Omental fat pad (tissue), 4 donors: Measurements from ENCODE around the gene LIN7B. TPM values are rescaled to one million over a fixed set of nuclear protein-coding genes. Genes with fewer than 3 reads are reported as not detected.

Source experiments
- ATAC-seq: fragments of 150-250 bp; one replicate; pipeline ENCODE4 v1.9.1; 2016; ENCODE audit warnings: mild to moderate bottlenecking, moderate library complexity; ENCODE audit not compliant: low FRiP score
- DNase-seq: peaks from one replicate; pipeline ENCODE4 v3.0.0-alpha.2; 2019; ENCODE audit warnings: low spot score
- total RNA-seq, 4 donors: library from RNA; depleted of rRNA; stranded (reverse); fragments of >200 nt; gene quantifications; one replicate each; pipeline ENCODE4 v1.1.0, GENCODE V29; 2016
- TF ChIP-seq, protein P1 (sequence below), 3 donors: fragments of 450-650 bp; IDR thresholded peaks; one replicate each; pipeline ENCODE4 v1.5.1; 2016 to 2017; ENCODE audit warnings: antibody characterized with exemption in 3 of 3, mild to moderate bottlenecking in 3 of 3, moderate library complexity in 2 of 3

Gene LIN7B
- total RNA-seq, 4 donors from 2014 or later: 3.7 to 9.0 (median 3.9) TPM; not detected in 1

DNA sequence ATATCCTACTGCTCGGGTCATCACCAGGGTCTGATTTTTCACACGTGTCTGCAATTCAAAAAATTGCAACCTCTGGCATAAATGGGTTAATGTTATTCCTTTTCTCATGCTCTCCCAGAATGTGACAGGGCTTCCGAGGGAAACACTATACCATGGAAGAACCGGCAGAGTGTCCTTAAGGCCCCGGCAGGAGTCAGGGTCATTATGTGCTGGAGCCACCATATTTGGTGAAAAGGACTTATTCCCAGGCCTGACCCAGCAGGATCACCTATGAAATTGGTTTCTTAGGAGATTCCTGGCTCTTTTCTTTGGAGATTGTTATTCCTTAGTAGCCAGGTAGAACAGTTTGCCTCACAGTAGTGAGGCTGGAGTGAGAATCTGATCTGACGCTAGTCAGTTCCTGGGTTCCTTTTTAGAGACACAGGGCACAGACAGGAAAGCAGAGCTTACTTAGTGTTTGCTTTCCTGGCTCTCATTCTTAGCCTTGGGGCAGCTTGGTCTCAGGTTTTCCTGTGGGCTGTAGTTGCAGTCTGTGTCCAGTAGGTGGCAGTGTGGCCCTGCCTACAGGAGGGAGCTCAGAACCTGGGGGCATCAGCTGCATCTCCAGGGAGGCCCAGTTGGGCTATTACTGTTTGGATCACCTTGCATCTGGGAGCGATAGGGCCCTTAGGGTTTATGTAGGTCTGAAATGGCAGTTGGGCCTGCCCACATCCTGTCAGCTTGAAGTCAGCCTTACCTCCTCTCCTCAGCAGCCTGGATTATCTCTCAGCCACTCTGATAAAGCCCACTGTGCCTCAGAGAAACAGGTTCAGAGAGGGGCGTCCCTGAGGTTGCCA lies 16.5 kb upstream of the LIN7B start:
- no peak for DNase-seq
- ATAC-seq: peak; percentile 63
- TF ChIP-seq, protein P1, sequence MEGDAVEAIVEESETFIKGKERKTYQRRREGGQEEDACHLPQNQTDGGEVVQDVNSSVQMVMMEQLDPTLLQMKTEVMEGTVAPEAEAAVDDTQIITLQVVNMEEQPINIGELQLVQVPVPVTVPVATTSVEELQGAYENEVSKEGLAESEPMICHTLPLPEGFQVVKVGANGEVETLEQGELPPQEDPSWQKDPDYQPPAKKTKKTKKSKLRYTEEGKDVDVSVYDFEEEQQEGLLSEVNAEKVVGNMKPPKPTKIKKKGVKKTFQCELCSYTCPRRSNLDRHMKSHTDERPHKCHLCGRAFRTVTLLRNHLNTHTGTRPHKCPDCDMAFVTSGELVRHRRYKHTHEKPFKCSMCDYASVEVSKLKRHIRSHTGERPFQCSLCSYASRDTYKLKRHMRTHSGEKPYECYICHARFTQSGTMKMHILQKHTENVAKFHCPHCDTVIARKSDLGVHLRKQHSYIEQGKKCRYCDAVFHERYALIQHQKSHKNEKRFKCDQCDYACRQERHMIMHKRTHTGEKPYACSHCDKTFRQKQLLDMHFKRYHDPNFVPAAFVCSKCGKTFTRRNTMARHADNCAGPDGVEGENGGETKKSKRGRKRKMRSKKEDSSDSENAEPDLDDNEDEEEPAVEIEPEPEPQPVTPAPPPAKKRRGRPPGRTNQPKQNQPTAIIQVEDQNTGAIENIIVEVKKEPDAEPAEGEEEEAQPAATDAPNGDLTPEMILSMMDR (IDR thresholded peaks at IDR 0.05): peak in 1 of 3 donors; percentile 93

DNA sequence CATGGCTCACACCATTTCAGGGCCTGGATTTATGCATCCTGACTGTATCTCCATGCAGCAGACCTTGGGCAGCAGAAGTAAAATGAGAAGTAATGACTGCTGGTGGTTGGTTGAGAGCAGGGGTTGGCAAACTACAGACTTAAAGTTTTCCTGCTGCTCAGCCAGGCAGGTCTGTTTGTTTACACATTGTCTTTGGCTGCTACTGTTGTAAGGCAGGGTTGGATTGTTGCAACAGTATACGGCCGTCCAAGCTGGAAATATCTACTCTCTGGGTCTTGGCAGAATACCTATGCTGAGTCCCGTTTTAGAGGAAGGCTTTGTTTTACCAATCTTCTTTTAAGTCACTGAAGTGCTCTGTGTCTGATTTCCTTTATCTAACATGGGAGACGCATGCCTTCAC lies 15.4 kb upstream of the LIN7B start:
- DNase-seq (no peak), ATAC-seq (no peak)
- TF ChIP-seq, protein P1 (IDR thresholded peaks at IDR 0.05): no peak

DNA sequence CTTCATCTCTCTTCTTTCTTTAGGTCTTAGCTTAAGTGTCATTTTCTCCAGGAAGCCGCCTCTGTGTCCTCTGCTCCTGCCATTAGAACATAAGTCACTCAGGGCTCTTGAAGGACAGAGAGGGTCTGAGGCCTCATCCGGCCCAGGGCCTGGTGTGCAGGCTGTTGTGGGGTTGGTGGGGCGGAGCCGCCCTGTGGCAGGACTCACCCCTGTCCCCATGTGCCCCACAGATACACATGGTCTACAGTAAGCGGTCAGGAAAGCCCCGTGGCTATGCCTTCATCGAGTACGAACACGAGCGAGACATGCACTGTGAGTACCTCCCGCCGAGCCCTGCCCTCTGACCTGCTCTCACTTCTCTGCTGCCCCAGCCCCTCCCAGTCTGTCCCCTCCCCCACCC lies 13.0 kb upstream of the LIN7B start:
- DNase-seq: no peak
- TF ChIP-seq, protein P1 (IDR thresholded peaks at IDR 0.05): no peak

DNA sequence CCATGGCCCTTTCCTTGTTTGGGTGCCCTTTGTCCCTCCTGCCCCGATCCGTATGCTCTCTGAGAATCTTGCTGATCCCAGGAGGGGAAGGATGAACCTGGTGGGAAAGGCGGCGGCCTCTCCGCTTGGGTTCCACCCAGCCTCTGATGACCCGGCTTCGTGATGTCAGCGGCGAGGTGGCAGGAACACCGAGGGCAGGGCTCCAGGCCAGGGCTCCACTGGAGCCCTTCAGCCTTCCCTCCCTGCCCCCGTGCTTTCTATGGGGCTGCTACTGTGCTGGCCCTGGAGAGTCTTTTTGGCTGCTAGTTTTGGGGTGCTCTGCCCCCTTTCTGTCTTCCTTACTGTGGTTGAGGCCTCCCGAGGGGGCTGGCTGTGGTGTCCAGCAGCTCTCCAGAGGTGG lies 11.9 kb upstream of the LIN7B start:
- DNase-seq (no peak), ATAC-seq (no peak)
- TF ChIP-seq, protein P1 (IDR thresholded peaks at IDR 0.05): no peak

More for the DNA sequence above, 13.0 kb upstream of the LIN7B start:
- ATAC-seq: no peak

DNA sequence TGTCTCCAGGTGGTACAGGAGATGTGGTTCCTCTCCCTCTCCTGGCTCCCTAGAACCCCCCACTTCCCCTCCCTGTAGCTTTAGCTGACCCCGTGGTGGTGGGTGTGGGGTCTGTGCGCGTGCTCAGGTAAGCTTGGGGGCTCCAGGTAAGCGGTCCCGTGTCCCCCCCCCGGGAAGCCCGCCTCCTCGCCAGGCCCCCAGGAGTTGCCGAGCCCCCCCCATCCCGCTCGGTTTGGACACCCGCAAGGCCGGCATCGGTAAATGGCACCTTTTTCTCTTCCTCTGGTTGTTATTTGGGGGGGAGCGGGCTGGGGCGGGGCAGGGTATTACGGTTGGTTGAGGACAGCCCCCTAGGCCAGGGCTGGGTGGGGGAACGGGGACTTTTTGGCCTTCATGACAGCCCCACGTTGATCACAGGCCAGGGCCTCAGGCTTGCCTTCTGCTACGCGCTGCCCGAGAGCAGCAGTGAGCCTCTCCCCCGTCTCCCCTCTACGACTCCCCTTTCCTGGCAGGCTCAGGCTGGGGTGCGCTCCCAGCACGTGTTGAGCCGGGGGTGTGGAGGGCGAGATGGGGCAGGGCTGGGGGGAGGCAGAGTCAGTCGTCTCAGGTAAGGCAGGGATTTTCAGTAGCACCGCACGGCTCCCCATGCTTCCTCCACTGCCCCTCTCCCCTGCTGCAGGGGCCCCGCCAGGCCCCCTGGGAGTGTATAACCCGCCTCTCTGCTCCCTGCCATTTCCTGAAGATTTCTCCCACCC lies 10.7 kb upstream of the LIN7B start:
- ATAC-seq: no peak
- DNase-seq: no peak
- TF ChIP-seq, protein P1 (IDR thresholded peaks at IDR 0.05): no peak

DNA sequence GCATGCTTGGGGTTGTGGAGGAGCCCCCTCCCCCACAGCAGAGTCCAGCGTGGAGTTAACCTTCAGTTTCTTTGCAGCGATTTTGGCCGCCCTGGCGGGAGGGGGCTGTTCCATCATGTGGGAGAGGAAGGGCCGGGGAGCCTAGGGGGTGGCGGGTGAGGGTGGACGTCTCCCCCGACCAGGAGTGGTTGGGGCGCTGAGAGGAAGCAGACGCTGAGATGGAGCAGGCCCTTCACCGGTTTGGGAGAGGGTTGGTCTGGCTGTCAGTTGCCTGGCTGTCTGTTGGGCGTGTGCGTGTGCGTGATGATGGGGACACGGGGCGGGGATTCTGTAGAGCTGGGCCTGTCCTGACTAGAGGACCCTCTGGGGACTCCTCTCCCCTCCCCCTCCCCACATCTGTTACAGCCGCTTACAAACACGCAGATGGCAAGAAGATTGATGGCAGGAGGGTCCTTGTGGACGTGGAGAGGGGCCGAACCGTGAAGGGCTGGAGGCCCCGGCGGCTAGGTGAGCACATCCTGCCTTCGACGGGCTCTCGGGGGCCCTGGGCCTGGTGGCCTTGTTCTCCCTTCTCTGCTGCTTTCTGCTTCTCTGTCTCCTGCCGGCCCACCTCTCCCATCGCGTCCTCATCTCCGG lies 9.8 kb upstream of the LIN7B start:
- DNase-seq: no peak
- no peak for ATAC-seq
- TF ChIP-seq, protein P1 (IDR thresholded peaks at IDR 0.05): no peak
